Measurements from ENCODE around the gene METTL5. TPM values are rescaled to one million over a fixed set of nuclear protein-coding genes. Genes with fewer than 3 reads are reported as not detected.
"Not testable (repeated sequence)": the region's sequence is repeated elsewhere in the genome, so short reads cannot be mapped to it uniquely, and the experiment has no call there.

METTL5 gene
- total RNA-seq, 2 donors from 2014 or later = 76.1 to 102 TPM

DNA sequence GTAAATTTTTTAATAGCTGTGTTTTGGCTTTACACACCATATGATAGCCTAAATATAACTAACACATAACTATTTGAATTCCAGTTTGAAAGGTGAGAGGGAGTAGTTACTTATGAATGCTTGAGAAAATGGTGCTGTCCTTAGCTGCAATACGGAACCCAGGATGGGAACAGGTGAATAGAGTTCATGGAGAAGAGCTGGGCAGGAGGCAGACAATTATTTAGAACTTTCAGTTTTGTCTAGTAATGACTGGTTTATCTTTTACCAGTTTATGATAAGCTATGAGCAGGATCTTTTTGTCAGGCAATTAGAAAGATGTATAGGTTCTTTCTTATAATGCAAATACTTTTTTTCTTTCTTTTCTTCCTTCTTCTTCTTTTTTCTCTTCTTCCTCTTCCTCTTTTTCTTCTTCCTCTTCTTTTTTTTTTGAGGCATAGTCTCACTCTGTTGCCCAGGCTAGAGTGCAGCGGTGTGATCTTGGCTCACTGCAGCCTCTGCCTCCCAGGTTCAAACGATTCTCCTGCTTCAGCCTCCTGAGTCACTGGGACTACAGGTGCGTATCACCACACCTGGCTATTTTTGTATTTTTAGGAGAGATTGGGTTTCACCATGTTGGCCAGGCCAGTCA is 28.4 kb upstream of the METTL5 start:
- Histone ChIP-seq H3K27ac (ENCODE audit: low read depth, low read length) (no peak overlapping the region), H3K9me3 (ENCODE audit: control insufficient read depth, low read length) (peaks cover 4% of the 10 kb centered on the region), H3K27me3 (ENCODE audit: control insufficient read depth, insufficient read depth, low read length, poor library complexity, severe bottlenecking) (no peaks in the 10 kb centered on the region), H3K4me3 (ENCODE audit: low read length) (no peak overlapping the region), H3K36me3 (ENCODE audit: control insufficient read depth, insufficient read depth, low read length) (peaks cover 4% of the 10 kb centered on the region), H3K9ac (ENCODE audit: extremely low read depth, low read length, poor library complexity, severe bottlenecking) (no peak overlapping the region), H3K4me1 (ENCODE audit: control insufficient read depth, insufficient read depth, low read length) (no peaks in the 10 kb centered on the region)
- Mint-ChIP-seq H3K27me3 (ENCODE audit: insufficient read depth) (no peaks in the 10 kb centered on the region), H3K27ac (no peak overlapping the region), H3K36me3 (ENCODE audit: low read depth) (peaks cover 35% of the 10 kb centered on the region), H3K9me3 (peaks cover 22% of the 10 kb centered on the region), H3K4me1 (peaks cover 4% of the 10 kb centered on the region), H3K4me3 (no peak overlapping the region)
- WGBS, 2 experiments (ENCODE audit: insufficient coverage in 1 of 2, insufficient read length in 1 of 2) = 94 to 98% methylated on average over 3 to 4 of the region's 4 CpGs
- DNase-seq = no peak
- TF ChIP-seq, protein P1, sequence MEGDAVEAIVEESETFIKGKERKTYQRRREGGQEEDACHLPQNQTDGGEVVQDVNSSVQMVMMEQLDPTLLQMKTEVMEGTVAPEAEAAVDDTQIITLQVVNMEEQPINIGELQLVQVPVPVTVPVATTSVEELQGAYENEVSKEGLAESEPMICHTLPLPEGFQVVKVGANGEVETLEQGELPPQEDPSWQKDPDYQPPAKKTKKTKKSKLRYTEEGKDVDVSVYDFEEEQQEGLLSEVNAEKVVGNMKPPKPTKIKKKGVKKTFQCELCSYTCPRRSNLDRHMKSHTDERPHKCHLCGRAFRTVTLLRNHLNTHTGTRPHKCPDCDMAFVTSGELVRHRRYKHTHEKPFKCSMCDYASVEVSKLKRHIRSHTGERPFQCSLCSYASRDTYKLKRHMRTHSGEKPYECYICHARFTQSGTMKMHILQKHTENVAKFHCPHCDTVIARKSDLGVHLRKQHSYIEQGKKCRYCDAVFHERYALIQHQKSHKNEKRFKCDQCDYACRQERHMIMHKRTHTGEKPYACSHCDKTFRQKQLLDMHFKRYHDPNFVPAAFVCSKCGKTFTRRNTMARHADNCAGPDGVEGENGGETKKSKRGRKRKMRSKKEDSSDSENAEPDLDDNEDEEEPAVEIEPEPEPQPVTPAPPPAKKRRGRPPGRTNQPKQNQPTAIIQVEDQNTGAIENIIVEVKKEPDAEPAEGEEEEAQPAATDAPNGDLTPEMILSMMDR (conservative IDR thresholded peaks at IDR 0.05) = no peak

DNA sequence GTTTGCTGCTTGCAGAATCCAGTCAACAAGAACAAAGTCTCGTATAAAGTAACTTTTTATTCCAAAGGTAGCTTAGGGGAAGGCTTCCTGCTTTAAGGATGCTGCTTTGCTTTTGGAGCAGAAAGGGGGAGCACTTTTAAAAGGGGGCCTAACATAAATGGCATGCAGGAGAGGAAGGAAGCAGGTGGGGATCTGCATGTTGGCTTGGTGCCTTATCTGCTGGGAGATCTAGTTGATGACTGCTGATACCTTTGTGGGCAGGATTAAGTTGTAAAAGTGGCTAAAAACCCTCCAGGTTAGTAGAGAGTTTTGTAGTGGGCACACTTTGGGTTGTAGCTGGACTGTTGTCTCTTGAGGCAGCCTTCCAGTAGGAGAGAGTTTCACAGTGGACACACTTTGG is 25.0 kb upstream of the METTL5 start:
- H3K27me3 ChIP-seq (ENCODE audit: control insufficient read depth, insufficient read depth, low read length, poor library complexity, severe bottlenecking) = no peaks in the 10 kb centered on the region

DNA sequence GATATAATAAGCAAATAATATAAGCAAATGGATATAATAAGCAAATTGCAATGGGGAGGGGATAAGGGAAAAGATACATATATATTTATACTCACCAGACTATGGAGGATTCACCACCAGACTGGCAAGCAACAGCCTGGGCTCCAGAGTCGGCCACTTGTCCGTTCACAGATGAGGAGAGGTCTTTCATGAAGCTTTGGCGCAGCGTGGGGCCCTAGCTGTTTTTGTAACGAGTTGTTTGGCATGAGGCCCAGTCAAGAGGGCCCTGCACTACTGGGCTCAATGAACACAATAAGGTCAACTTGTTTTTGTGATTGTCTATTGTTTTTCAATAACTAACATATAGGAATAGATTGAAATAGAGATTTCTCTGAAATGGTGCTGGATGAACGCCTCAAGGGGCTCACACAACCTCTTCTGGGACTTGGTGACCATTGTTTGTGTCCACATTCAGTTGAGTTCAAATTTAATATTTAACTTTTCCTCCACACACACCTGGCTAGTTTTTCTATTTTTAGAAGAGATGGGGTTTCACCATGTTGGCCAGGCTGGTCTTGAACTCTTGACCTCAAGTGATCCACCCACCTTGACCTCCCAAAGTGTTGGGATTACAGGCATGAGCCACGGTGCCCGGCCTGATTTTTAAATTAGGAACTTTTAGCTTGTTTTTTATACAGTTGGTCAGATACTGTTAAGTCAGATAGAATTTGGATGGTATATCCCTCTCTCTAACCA is 24.4 kb upstream of the METTL5 start:
- not testable (repeated sequence) for H3K27me3 ChIP-seq (ENCODE audit: control insufficient read depth, insufficient read depth, low read length, poor library complexity, severe bottlenecking); H3K4me3 ChIP-seq (ENCODE audit: low read length); DNase-seq; H3K36me3 ChIP-seq (ENCODE audit: control insufficient read depth, insufficient read depth, low read length); H3K4me3 Mint-ChIP-seq; H3K27ac Mint-ChIP-seq; H3K27ac ChIP-seq (ENCODE audit: low read depth, low read length); H3K9ac ChIP-seq (ENCODE audit: extremely low read depth, low read length, poor library complexity, severe bottlenecking); H3K9me3 ChIP-seq (ENCODE audit: control insufficient read depth, low read length); H3K4me1 Mint-ChIP-seq; H3K27me3 Mint-ChIP-seq (ENCODE audit: insufficient read depth); H3K4me1 ChIP-seq (ENCODE audit: control insufficient read depth, insufficient read depth, low read length); H3K9me3 Mint-ChIP-seq
- H3K36me3 Mint-ChIP-seq (ENCODE audit: low read depth) = peaks cover 30% of the 10 kb centered on the region
- 90 to 92% methylated on average over 4 to 8 of the region's 8 CpGs for WGBS, 2 experiments (ENCODE audit: insufficient coverage in 1 of 2, insufficient read length in 1 of 2)

More for the DNA sequence above, 25.0 kb upstream of the METTL5 start:
- H3K36me3 ChIP-seq (ENCODE audit: control insufficient read depth, insufficient read depth, low read length) = peaks cover 4% of the 10 kb centered on the region
- WGBS, 2 experiments (ENCODE audit: insufficient coverage in 1 of 2, insufficient read length in 1 of 2) = 94 to 100% methylated on average over 1 of the region's 1 CpG
- DNase-seq = no peak
- Mint-ChIP-seq H3K27ac (no peak overlapping the region), H3K4me3 (no peak overlapping the region), H3K36me3 (ENCODE audit: low read depth) (peaks cover 30% of the 10 kb centered on the region), H3K4me1 (peaks cover 4% of the 10 kb centered on the region), H3K27me3 (ENCODE audit: insufficient read depth) (no peaks in the 10 kb centered on the region), H3K9me3 (peaks cover 3% of the 10 kb centered on the region)
- no peaks in the 10 kb centered on the region for H3K9me3 ChIP-seq (ENCODE audit: control insufficient read depth, low read length)
- no peaks in the 10 kb centered on the region for H3K4me1 ChIP-seq (ENCODE audit: control insufficient read depth, insufficient read depth, low read length)
- no peak overlapping the region for H3K27ac ChIP-seq (ENCODE audit: low read depth, low read length)
- no peak overlapping the region for H3K4me3 ChIP-seq (ENCODE audit: low read length)
- no peak overlapping the region for H3K9ac ChIP-seq (ENCODE audit: extremely low read depth, low read length, poor library complexity, severe bottlenecking)
- TF ChIP-seq, protein P1 (conservative IDR thresholded peaks at IDR 0.05) = no peak

Measured in endodermal cell (in vitro differentiated cells).